Fibroblast of skin of back (primary cell): ENCODE measurements around the gene NUDT14.

Experiments
- DNase-seq: peaks from one replicate; pipeline ENCODE4 v3.0.0-alpha.2; 2013

NUDT14 gene

GRCh38 chr14:105157872-105158271 is 23.2 kb downstream of the NUDT14 start:
- no peak for DNase-seq

GRCh38 chr14:105156414-105157375 is 24.4 kb downstream of the NUDT14 start:
- DNase-seq = no peak

GRCh38 chr14:105155681-105156413 is 25.3 kb downstream of the NUDT14 start:
- no peak for DNase-seq

GRCh38 chr14:105155071-105155651 is 26.0 kb downstream of the NUDT14 start:
- no peak for DNase-seq

GRCh38 chr14:105154476-105154871 is 26.6 kb downstream of the NUDT14 start:
- DNase-seq = no peak

- no peak for DNase-seq
Observed at GRCh38 chr14:105153739-105154475, 27.2 kb downstream of the NUDT14 start.

GRCh38 chr14:105153331-105153731 is 27.8 kb downstream of the NUDT14 start:
- no peak for DNase-seq

- no peak for DNase-seq
Observed at GRCh38 chr14:105152794-105153241, 28.3 kb downstream of the NUDT14 start.

GRCh38 chr14:105151838-105152793 is 29.0 kb downstream of the NUDT14 start:
- DNase-seq = no peak

GRCh38 chr14:105151084-105151837 is 29.9 kb downstream of the NUDT14 start:
- no peak for DNase-seq

GRCh38 chr14:105150368-105151083 is 30.6 kb downstream of the NUDT14 start:
- DNase-seq = no peak

GRCh38 chr14:105150026-105150367 is 31.1 kb downstream of the NUDT14 start:
- DNase-seq = no peak

GRCh38 chr14:105149146-105149781 is 31.8 kb downstream of the NUDT14 start:
- DNase-seq = no peak

- DNase-seq = no peak
Observed at GRCh38 chr14:105148604-105149145, 32.4 kb downstream of the NUDT14 start.

GRCh38 chr14:105147671-105148603 is 33.2 kb downstream of the NUDT14 start:
- DNase-seq = no peak

GRCh38 chr14:105146976-105147635 is 34.0 kb downstream of the NUDT14 start:
- DNase-seq = no peak
